Thoracic aorta (tissue), 2 donors: ENCODE results near the gene NPAS3. TPM values are rescaled to one million over a fixed set of nuclear protein-coding genes. Genes with fewer than 3 reads are reported as not detected.

Source experiments
- ATAC-seq: fragments of 150-250 bp; one replicate; pipeline ENCODE4 v1.8.0; 2017; ENCODE audit warnings: low read depth; ENCODE audit not compliant: insufficient number of reproducible peaks, low FRiP score
- DNase-seq: peaks from one replicate; pipeline ENCODE4 v3.0.0-alpha.2; 2020; ENCODE audit warnings: low spot score
- H3K27ac ChIP-seq, 2 donors: fragments of 200-600 bp; sonication (generic); 1 replicate in 1 of 2; 2 replicates in 1 of 2; pipeline ENCODE4 v1.5.1; 2016; ENCODE audit warnings: mild to moderate bottlenecking in 2 of 2, moderate library complexity in 2 of 2
- H3K27me3 ChIP-seq: fragments of 200-600 bp; sonication (generic); replicated peaks from 2 replicates; pipeline ENCODE4 v1.6.0; 2016; ENCODE audit warnings: mild to moderate bottlenecking; ENCODE audit not compliant: insufficient read depth
- H3K36me3 ChIP-seq: fragments of 200-600 bp; sonication (generic); one replicate; pipeline ENCODE4 v1.5.1; 2016
- H3K4me1 ChIP-seq, 2 donors: fragments of 200-600 bp; sonication (generic); 1 replicate in 1 of 2; 2 replicates in 1 of 2; pipeline versions ENCODE4 v1.5.1 to v1.6.0; 2016; ENCODE audit warnings: low read depth in 2 of 2, mild to moderate bottlenecking in 1 of 2; ENCODE audit not compliant: control insufficient read depth in 1 of 2
- H3K4me3 ChIP-seq: fragments of 200-600 bp; sonication (generic); 2 replicates; pipeline ENCODE4 v1.5.1; 2016; ENCODE audit warnings: mild to moderate bottlenecking
- H3K9me3 ChIP-seq: fragments of 200-600 bp; sonication (generic); 2 replicates; pipeline ENCODE4 v1.5.1; 2016
- total RNA-seq, 2 donors: library from RNA; depleted of rRNA; stranded (reverse); fragments of >200 nt; gene quantifications; one replicate each; pipeline versions ENCODE4 v1.1.0 to v1.2.3, GENCODE V29; 2016
- TF ChIP-seq, protein P1 (sequence below): fragments of 200-600 bp; sonication (generic); IDR thresholded peaks from one replicate; pipeline ENCODE4 v1.5.1; 2019; ENCODE audit warnings: antibody characterized with exemption

NPAS3 gene
- total RNA-seq, 2 donors from 2014 or later = 1.1 TPM; not detected in 1

DNA sequence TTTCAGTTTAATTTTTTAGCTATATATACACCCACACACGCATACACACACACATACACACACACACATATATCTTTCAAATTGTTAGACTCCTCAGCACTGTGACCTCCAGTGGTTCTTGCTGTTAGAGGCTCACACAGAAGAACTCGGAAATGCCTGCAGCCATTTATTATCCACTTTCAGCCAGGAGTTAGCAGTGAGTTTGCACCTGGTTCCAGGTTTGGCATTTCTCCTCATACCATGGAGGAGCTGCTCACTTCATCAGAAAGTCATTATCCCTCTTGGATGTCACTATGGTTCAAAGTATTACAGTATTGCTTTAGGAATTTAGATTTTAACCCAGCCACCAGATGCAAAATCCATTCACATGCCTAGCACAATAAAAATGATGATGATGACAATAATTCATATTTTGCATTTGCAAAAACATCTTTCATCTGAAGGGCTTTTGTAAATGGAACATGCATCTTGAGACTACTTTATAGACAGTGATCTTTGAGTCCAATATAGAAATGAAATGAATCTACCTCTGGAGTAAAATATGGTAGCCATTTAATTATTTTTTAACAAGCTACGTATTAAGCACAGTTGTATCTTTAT lies 42.3 kb downstream of the NPAS3 start:
- TF ChIP-seq, protein P1, sequence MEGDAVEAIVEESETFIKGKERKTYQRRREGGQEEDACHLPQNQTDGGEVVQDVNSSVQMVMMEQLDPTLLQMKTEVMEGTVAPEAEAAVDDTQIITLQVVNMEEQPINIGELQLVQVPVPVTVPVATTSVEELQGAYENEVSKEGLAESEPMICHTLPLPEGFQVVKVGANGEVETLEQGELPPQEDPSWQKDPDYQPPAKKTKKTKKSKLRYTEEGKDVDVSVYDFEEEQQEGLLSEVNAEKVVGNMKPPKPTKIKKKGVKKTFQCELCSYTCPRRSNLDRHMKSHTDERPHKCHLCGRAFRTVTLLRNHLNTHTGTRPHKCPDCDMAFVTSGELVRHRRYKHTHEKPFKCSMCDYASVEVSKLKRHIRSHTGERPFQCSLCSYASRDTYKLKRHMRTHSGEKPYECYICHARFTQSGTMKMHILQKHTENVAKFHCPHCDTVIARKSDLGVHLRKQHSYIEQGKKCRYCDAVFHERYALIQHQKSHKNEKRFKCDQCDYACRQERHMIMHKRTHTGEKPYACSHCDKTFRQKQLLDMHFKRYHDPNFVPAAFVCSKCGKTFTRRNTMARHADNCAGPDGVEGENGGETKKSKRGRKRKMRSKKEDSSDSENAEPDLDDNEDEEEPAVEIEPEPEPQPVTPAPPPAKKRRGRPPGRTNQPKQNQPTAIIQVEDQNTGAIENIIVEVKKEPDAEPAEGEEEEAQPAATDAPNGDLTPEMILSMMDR = no peak
- no peak overlapping the region for H3K27ac ChIP-seq
- H3K36me3 ChIP-seq = no peaks in the 10 kb centered on the region
- no peaks in the 10 kb centered on the region for H3K9me3 ChIP-seq
- H3K27me3 ChIP-seq = no peaks in the 10 kb centered on the region
- DNase-seq (no peak), ATAC-seq (no peak)
- no peaks in the 10 kb centered on the region for H3K4me1 ChIP-seq
- H3K4me3 ChIP-seq = no peak overlapping the region

DNA sequence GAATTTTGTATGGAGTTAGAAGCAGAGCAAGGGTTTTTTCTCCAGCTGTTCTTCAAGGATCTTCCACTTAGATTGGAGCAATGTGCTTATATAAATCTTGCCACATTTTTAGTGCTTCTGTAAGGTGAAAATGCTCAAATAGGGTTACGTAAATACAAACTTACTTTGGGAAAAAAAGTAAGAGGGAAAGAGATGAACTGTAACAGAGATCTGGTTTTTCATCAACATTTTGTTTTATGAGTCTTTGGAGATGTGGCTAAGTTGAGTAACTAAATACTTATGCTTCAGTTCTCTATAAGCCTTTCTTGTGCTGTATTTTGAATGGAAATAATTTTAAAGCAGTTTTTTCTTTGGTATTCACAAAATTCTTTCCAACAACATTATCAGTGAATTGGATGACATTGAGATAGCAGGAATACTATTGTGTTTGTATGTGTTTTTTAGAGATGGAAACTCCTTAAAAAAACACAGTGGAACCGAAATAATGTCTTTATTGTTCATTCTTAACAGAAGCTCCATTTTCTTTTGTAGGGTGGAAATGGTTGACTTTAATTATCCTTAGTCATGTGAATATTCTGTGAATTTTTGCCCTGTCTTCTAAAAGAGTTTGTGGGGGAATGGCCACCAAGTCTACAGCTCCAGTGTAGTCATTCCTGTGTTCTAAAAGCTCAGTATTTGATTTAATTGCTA lies 45.7 kb downstream of the NPAS3 start:
- DNase-seq = no peak
- TF ChIP-seq, protein P1 = no peak
- H3K4me3 ChIP-seq = no peak overlapping the region
- H3K36me3 ChIP-seq = no peaks in the 10 kb centered on the region
- H3K4me1 ChIP-seq = peaks cover 0 to 5% of the 10 kb centered on the region in 2 donors
- H3K27ac ChIP-seq = no peak overlapping the region
- H3K9me3 ChIP-seq = no peaks in the 10 kb centered on the region
- no peaks in the 10 kb centered on the region for H3K27me3 ChIP-seq
- ATAC-seq = no peak

DNA sequence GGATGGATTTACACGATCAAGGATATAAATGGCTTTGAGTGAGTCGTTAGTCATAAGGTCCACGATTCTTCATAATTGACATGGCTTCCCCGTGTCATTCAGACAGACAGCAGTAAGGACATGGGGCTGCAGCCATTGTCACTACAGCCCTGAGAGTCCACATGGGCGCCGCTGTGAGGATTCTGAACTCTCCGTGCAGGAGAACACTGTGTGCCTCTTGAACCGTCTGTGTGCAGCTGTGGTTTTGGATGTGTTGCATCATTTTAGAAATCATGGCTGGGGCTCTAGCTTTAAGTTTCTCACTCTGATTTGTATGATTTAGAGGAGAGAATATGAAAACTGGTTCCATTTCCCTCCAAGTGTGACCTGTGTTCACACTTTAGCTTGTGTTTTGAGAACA lies 47.2 kb downstream of the NPAS3 start:
- Histone ChIP-seq H3K27me3 (no peaks in the 10 kb centered on the region), H3K4me1 (peaks cover 0 to 5% of the 10 kb centered on the region in 2 donors), H3K36me3 (no peaks in the 10 kb centered on the region), H3K9me3 (no peaks in the 10 kb centered on the region), H3K4me3 (no peak overlapping the region), H3K27ac (no peak overlapping the region)
- no peak for ATAC-seq
- TF ChIP-seq, protein P1 = no peak
- DNase-seq = no peak

DNA sequence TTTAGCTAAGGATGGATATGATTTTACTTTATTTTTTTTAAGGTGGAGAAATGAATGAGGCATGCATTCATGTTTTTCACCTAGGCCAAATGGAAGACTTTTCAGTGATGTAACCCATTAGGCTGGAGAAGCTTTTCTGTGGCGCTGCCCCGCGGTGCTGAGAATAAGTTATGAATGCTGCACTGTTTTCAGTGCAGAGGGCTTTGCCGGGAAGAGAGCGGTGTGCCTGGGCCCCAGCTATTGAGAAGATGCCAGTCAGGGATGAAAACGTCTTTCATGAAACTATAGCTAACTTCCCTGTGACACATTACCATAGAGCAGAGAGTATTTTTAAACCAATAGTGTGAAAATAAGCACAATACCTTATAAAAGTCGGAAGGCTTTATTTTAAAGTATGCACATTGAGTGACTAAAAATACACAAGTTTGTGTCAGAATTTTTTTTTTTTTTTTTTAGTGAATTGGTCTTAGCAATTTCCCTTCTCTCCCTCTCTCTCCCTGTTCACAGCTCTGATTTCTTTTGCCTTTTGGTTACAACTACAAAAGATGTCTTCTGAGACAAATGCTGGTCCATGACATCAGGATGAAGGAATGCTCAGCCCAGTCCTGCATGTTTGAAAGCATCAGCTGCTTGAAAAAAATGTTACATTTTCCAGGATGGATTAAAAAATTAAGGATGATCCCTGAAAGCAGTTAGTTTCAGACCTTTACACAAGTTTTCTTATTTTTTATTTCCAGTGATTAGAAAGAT lies 48.3 kb downstream of the NPAS3 start:
- Histone ChIP-seq H3K27ac (no peak overlapping the region), H3K9me3 (no peaks in the 10 kb centered on the region), H3K36me3 (no peaks in the 10 kb centered on the region), H3K27me3 (no peaks in the 10 kb centered on the region), H3K4me1 (peaks cover 0 to 5% of the 10 kb centered on the region in 2 donors), H3K4me3 (no peak overlapping the region)
- no peak for DNase-seq
- ATAC-seq = no peak
- TF ChIP-seq, protein P1 = no peak

DNA sequence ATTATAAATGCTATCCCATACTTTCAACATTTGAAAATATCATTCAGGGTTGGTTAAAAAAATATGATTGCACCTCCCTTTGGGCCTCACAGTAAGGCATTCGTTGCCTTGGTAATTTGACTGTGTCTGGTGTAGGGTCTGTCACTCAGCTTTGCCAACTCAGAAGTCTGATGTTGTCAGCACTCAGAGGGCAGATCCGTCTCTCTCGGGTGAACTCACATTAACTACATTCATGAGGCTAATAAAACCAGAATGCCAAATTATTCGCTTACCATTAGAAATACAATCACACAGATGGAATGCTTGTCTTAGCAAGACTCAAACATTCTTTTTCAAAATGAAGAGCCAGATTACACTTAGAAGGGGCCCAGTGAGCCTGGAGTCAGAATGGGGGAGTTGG lies 53.0 kb downstream of the NPAS3 start:
- TF ChIP-seq, protein P1 = no peak
- no peak overlapping the region for H3K4me3 ChIP-seq
- H3K4me1 ChIP-seq = peaks cover 0 to 3% of the 10 kb centered on the region in 2 donors
- DNase-seq (no peak), ATAC-seq (no peak)
- H3K36me3 ChIP-seq = no peaks in the 10 kb centered on the region
- H3K27me3 ChIP-seq = no peaks in the 10 kb centered on the region
- no peaks in the 10 kb centered on the region for H3K9me3 ChIP-seq
- no peak overlapping the region for H3K27ac ChIP-seq
